ENCODE data around the gene PTPN14.
"Not testable (repeated sequence)": the region's sequence is repeated elsewhere in the genome, so short reads cannot be mapped to it uniquely, and the experiment has no call there.

- TF ChIP-seq CTCF (conservative IDR thresholded peaks at IDR 0.05; ENCODE audit: low read depth in 2 of 2); EZH2 (IDR thresholded peaks at IDR 0.05; ENCODE audit: low read depth, unreplicated experiment); POLR2AphosphoS5 (IDR thresholded peaks at IDR 0.05; ENCODE audit: low read depth); STAT1 (IDR thresholded peaks at IDR 0.05; ENCODE audit: unreplicated experiment); JUNB (IDR thresholded peaks at IDR 0.05; ENCODE audit: unreplicated experiment); REST (IDR thresholded peaks at IDR 0.05; ENCODE audit: unreplicated experiment); EZH2phosphoT487 (IDR thresholded peaks at IDR 0.05; ENCODE audit: unreplicated experiment); ZNF114 (CRISPR knock-in tag; IDR thresholded peaks at IDR 0.05); ZNF331 (CRISPR knock-in tag; IDR thresholded peaks at IDR 0.05; ENCODE audit: low read depth); NANOG (IDR thresholded peaks at IDR 0.05; ENCODE audit: borderline replicate concordance); ETS1 (IDR thresholded peaks at IDR 0.05): not testable (repeated sequence)
Observed at GRCh38 chr1:214494179-214494578, 57.2 kb downstream of the PTPN14 start.

Measured in GM23338 (cell line).